SK-N-SH (cell line): ENCODE measurements around the gene MAGEB10.

Source experiments
- CTCF ChIP-seq: fragments of 200-600 bp; sonication (generic); IDR thresholded peaks from 2 replicates; pipeline ENCODE4 v1.6.1; 2017; ENCODE audit warnings: antibody characterized with exemption, mild to moderate bottlenecking, moderate library complexity
- EP300 ChIP-seq, 2 experiments: IDR thresholded peaks; 2 replicates each; pipeline versions ENCODE4 v1.4.0 to v1.6.1; 2012; ENCODE audit warnings: borderline replicate concordance in 1 of 2, low read depth in 1 of 2, low read length in 1 of 2
- EZH2phosphoT487 ChIP-seq: fragments of 200-600 bp; sonication (generic); IDR thresholded peaks from 2 replicates; pipeline ENCODE4 v1.6.1; 2017; ENCODE audit warnings: low read depth, mixed run types, mild to moderate bottlenecking, antibody characterized with exemption, moderate library complexity, borderline replicate concordance
- FOXJ3 ChIP-seq: sonication (generic); formaldehyde crosslinking; IDR thresholded peaks from 2 replicates; pipeline ENCODE4 v1.5.1; 2020; ENCODE audit warnings: mild to moderate bottlenecking, missing genetic modification reagents
- JUND ChIP-seq: IDR thresholded peaks from 2 replicates; pipeline ENCODE4 v1.4.0; 2012
- MAX ChIP-seq: IDR thresholded peaks from 2 replicates; pipeline ENCODE4 v1.4.0; 2012; ENCODE audit warnings: low read depth
- NFIC ChIP-seq: IDR thresholded peaks from 2 replicates; pipeline ENCODE4 v1.4.0; 2012; ENCODE audit warnings: borderline replicate concordance
- POLR2AphosphoS5 ChIP-seq: IDR thresholded peaks from 2 replicates; pipeline ENCODE4 v1.6.1; 2012; ENCODE audit warnings: low read depth, low read length
- REST ChIP-seq: IDR thresholded peaks from 2 replicates; pipeline ENCODE4 v1.6.1; 2012; ENCODE audit warnings: mild to moderate bottlenecking, low read depth, low read length, moderate library complexity
- SMC3 ChIP-seq: IDR thresholded peaks from 2 replicates; pipeline ENCODE4 v1.6.1; 2012; ENCODE audit warnings: low read depth, low read length, improper control_type of control experiment
- TAF1 ChIP-seq: IDR thresholded peaks from 2 replicates; pipeline ENCODE4 v1.6.1; 2012; ENCODE audit warnings: low read depth, mild to moderate bottlenecking, low read length, moderate library complexity, borderline replicate concordance
- USF2 ChIP-seq: fragments of 150-350 bp; IDR thresholded peaks from 2 replicates; pipeline ENCODE4 v1.6.1; 2017; ENCODE audit warnings: antibody characterized with exemption, low read length, low read depth, borderline replicate concordance
- ZBTB33 ChIP-seq: IDR thresholded peaks from 2 replicates; pipeline ENCODE4 v1.4.0; 2012; ENCODE audit warnings: low read depth, borderline replicate concordance

- TF ChIP-seq CTCF (no peak), MAX (no peak), FOXJ3 (CRISPR knock-in tag) (no peak), USF2 (no peak), ZBTB33 (no peak), POLR2AphosphoS5 (no peak), NFIC (no peak), EP300 (IDR thresholded peaks at IDR 0.05; ENCODE audit: borderline replicate concordance in 1 of 2, low read depth in 1 of 2, low read length in 1 of 2) (no peak), SMC3 (no peak), REST (no peak), TAF1 (no peak), JUND (no peak), EZH2phosphoT487 (no peak)
Observed at GRCh38 chrX:27767387-27767786, 40.4 kb upstream of the MAGEB10 start.
